C4-2B (cell line): Measurements from ENCODE around the gene KCNAB1.

Source experiments
- ZFX ChIP-seq: fragments of 450-650 bp; IDR thresholded peaks from 2 replicates; pipeline ENCODE4 v1.6.1; 2017
- TF ChIP-seq, protein P1 (sequence below): fragments of 450-650 bp; conservative IDR thresholded peaks from 2 replicates; pipeline ENCODE4 v1.5.1; 2017; ENCODE audit warnings: mild to moderate bottlenecking

DNA sequence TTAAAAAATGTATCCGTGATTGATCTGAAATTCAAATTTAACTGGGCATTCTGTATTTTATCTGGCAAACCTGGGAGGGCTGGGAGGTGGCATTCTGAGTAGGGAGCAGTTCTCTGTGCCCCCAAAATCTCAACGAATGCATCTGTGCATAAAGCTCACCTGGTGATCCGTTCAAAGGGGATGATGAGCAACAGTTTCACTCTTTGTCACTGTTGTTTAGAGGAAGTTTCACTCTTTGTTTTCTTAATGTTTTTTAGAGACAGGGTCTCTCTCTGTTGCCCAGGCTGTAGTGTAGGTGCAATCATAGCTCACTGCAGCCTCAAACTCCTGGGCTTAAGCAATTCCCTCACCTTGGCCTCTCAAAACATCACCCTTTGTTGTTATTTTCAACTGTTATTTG lies 247.8 kb downstream of the KCNAB1 start:
- TF ChIP-seq, protein P1, sequence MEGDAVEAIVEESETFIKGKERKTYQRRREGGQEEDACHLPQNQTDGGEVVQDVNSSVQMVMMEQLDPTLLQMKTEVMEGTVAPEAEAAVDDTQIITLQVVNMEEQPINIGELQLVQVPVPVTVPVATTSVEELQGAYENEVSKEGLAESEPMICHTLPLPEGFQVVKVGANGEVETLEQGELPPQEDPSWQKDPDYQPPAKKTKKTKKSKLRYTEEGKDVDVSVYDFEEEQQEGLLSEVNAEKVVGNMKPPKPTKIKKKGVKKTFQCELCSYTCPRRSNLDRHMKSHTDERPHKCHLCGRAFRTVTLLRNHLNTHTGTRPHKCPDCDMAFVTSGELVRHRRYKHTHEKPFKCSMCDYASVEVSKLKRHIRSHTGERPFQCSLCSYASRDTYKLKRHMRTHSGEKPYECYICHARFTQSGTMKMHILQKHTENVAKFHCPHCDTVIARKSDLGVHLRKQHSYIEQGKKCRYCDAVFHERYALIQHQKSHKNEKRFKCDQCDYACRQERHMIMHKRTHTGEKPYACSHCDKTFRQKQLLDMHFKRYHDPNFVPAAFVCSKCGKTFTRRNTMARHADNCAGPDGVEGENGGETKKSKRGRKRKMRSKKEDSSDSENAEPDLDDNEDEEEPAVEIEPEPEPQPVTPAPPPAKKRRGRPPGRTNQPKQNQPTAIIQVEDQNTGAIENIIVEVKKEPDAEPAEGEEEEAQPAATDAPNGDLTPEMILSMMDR = no peak
- no peak for TF ChIP-seq ZFX
